Spleen (tissue), 7 donors: ENCODE measurements around the gene HOMEZ.

Experiments used
- POLR2A ChIP-seq, 3 donors: fragments of 450-650 bp; IDR thresholded peaks; one replicate each; pipeline ENCODE4 v1.5.1; 2017; ENCODE audit warnings: antibody characterized with exemption in 3 of 3, mild to moderate bottlenecking in 1 of 3
- POLR2AphosphoS5 ChIP-seq, 3 donors: sonication (generic); formaldehyde crosslinking; IDR thresholded peaks; one replicate each; pipeline ENCODE4 v1.5.1; 2017; ENCODE audit warnings: antibody characterized with exemption in 3 of 3
- TF ChIP-seq, protein P1 (sequence below), 11 experiments: fragments of 200-600 bp in 7 of 11; fragments of 450-650 bp in 4 of 11; sonication (generic) in 4 of 11; IDR thresholded peaks in 8 of 11; conservative IDR thresholded peaks in 3 of 11; 1 replicate in 7 of 11; 2 replicates in 4 of 11; pipeline versions ENCODE4 v1.4.0 to v1.8.0; 2016 to 2021; ENCODE audit warnings: antibody characterized with exemption in 11 of 11, inconsistent platforms in 4 of 11, mild to moderate bottlenecking in 1 of 11
- donor health status: DM: no; HTN: no; CAD: no; lungs with moderate emphysema.
- donor health status: DM: no; HTN: no; CAD: no.
- donor health status: DM: no; HTN: no; CAD: no.

DNA sequence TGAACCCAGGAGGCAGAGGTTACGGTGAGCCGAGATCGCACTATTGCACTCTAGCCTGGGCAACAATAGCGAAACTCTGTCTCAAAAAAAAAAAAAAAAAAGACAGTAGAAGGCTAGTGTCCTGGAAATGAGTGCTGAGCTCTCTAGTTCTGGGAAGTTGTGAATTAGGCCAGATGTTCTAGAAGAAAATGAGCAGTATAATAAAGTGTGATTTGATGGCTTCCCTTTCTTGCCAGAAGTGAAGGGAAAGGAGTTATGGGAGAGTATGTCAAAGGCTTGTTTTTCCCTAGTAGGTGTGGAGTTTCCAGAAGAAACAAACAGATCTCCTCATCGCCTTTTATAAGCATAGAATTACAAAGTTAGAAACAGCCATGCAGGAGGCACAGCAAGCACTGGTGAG is 27.7 kb downstream of the HOMEZ start:
- TF ChIP-seq POLR2A (IDR thresholded peaks at IDR 0.05) (no peak), POLR2AphosphoS5 (IDR thresholded peaks at IDR 0.05) (no peak)
- TF ChIP-seq, protein P1, sequence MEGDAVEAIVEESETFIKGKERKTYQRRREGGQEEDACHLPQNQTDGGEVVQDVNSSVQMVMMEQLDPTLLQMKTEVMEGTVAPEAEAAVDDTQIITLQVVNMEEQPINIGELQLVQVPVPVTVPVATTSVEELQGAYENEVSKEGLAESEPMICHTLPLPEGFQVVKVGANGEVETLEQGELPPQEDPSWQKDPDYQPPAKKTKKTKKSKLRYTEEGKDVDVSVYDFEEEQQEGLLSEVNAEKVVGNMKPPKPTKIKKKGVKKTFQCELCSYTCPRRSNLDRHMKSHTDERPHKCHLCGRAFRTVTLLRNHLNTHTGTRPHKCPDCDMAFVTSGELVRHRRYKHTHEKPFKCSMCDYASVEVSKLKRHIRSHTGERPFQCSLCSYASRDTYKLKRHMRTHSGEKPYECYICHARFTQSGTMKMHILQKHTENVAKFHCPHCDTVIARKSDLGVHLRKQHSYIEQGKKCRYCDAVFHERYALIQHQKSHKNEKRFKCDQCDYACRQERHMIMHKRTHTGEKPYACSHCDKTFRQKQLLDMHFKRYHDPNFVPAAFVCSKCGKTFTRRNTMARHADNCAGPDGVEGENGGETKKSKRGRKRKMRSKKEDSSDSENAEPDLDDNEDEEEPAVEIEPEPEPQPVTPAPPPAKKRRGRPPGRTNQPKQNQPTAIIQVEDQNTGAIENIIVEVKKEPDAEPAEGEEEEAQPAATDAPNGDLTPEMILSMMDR (IDR thresholded peaks at IDR 0.05 in 8 of 11, conservative IDR thresholded peaks at IDR 0.05 in 3 of 11), result no peak
